OCI-LY7 (cell line): ENCODE data around the gene THAP10.

Experiments
- CTCF ChIP-seq: fragments of 200-600 bp; sonication (generic); conservative IDR thresholded peaks from 2 replicates; pipeline ENCODE4 v1.5.1; 2014; ENCODE audit warnings: mild to moderate bottlenecking, antibody characterized with exemption, low read length, moderate library complexity, mixed read lengths
- EZH2phosphoT487 ChIP-seq: fragments of 200-600 bp; sonication (generic); IDR thresholded peaks from 2 replicates; pipeline ENCODE4 v1.6.1; 2018; ENCODE audit warnings: low read depth, borderline replicate concordance, mild to moderate bottlenecking, mixed run types, antibody characterized with exemption, low read length, moderate library complexity, mixed read lengths

- TF ChIP-seq CTCF (no peak), EZH2phosphoT487 (no peak)
Measured at GRCh38 chr15:70845602-70846360, 46.5 kb downstream of the THAP10 start.
